Upper lobe of right lung (tissue), 1 donor: ENCODE data around the gene CMPK2. TPM values are rescaled to one million over a fixed set of nuclear protein-coding genes. Genes with fewer than 3 reads are reported as not detected.
A peak's percentile ranks its signal among the peaks of the same experiment; 100 is the strongest.

Experiments
- ATAC-seq: fragments of 200-7000 bp; cut with Tn5 transposase; one replicate; pipeline ENCODE4 v1.9.1; 2020; ENCODE audit warnings: mild to moderate bottlenecking, moderate library complexity
- DNase-seq: peaks from one replicate; pipeline ENCODE4 v3.0.0-alpha.2; 2020
- H3K27ac ChIP-seq: fragments of 200-600 bp; one replicate; pipeline ENCODE4 v1.8.0; 2022
- H3K27me3 ChIP-seq: fragments of 200-600 bp; one replicate; pipeline ENCODE4 v1.8.0; 2022; ENCODE audit warnings: mild to moderate bottlenecking
- H3K36me3 ChIP-seq: fragments of 200-600 bp; one replicate; pipeline ENCODE4 v1.8.0; 2022
- H3K4me1 ChIP-seq: fragments of 200-600 bp; one replicate; pipeline ENCODE4 v1.8.0; 2022
- H3K4me3 ChIP-seq: fragments of 200-600 bp; one replicate; pipeline ENCODE4 v1.8.0; 2022; ENCODE audit warnings: mild to moderate bottlenecking
- H3K9me3 ChIP-seq: fragments of 200-600 bp; one replicate; pipeline ENCODE4 v1.8.0; 2022
- intact Hi-C: fragments of 100-400 bp; cut with DNase I; formaldehyde crosslinking; loops from one replicate; pipeline ENCODE4 v1.11.0; 2022
- total RNA-seq: library from RNA; stranded (reverse); fragmentation: NEBNext Ultra II Directional; extraction: Animal tissue kit (Norgen Biotek cat#: 25700); gene quantifications from one replicate; pipeline ENCODE4 v1.2.1, GENCODE V29; 2021
- TF ChIP-seq, protein P1 (sequence below): fragments of 200-600 bp; IDR thresholded peaks from one replicate; pipeline ENCODE4 v1.8.0; 2022; ENCODE audit warnings: antibody characterized with exemption
- donor health status: DM: no; HTN: yes; CAD: no; lungs with severe emphysema.

The CMPK2 gene
- total RNA-seq, 1 donor from 2014 or later, result 23.2 TPM

DNA sequence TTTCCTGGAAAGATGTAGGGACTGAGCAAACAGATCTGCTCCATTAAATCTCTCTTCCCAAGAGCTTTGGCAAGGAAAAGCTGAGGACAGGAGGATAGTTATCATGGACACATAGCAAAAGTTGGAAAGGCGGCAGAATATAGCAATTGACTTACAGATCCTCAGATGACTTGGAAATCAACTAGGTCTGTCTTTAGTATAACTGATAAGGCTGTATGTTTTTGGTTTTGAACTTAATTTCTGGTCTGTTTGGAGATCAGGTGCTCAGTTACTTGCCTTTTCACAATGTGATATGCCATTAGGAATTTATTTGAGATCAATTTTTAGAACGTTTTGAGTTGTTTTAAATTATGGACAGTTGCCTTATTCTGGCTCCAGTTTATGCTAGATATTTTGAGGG lies 19.8 kb upstream of the CMPK2 start:
- intact Hi-C loops, result no loop called here
- Histone ChIP-seq H3K9me3 (no peaks in the 10 kb centered on the region), H3K4me3 (no peak overlapping the region), H3K36me3 (no peaks in the 10 kb centered on the region), H3K27me3 (no peaks in the 10 kb centered on the region), H3K27ac (no peak overlapping the region), H3K4me1 (no peaks in the 10 kb centered on the region)
- DNase-seq (no peak), ATAC-seq (no peak)
- TF ChIP-seq, protein P1, sequence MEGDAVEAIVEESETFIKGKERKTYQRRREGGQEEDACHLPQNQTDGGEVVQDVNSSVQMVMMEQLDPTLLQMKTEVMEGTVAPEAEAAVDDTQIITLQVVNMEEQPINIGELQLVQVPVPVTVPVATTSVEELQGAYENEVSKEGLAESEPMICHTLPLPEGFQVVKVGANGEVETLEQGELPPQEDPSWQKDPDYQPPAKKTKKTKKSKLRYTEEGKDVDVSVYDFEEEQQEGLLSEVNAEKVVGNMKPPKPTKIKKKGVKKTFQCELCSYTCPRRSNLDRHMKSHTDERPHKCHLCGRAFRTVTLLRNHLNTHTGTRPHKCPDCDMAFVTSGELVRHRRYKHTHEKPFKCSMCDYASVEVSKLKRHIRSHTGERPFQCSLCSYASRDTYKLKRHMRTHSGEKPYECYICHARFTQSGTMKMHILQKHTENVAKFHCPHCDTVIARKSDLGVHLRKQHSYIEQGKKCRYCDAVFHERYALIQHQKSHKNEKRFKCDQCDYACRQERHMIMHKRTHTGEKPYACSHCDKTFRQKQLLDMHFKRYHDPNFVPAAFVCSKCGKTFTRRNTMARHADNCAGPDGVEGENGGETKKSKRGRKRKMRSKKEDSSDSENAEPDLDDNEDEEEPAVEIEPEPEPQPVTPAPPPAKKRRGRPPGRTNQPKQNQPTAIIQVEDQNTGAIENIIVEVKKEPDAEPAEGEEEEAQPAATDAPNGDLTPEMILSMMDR, result no peak

DNA sequence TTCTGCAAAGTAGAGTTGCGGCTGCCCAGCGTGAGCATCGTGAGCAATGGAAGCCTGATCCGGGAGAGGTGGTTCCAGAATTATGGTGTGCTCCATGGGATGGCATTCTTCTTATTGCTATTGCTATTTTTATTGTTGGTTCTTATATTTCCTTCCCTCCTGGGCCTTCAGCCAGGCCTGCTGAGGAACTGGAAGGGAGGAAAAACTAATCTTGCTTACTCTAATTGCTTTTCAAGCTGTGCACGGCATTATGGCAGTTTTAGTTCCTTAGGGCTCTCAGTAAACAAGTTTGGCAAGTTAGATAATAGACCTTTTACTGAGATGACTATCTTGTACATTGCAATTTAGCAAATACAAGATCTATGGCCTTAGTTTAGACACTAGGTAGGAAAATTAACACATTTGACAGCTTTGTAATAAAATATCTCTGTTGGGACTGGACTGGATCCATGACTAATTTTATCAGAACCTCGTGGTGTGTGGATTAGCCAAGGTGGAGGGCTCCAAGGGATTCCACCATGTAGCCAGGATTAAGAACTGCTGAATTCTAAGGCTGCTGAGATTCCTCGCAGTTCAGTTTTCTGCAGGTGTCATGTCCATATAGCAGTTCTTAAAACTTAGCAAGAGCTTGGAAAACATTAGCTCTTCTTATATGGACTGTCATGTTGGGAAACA lies 17.9 kb upstream of the CMPK2 start:
- H3K27me3 ChIP-seq, result no peaks in the 10 kb centered on the region
- no peaks in the 10 kb centered on the region for H3K36me3 ChIP-seq
- ATAC-seq (no peak), DNase-seq (no peak)
- peaks cover 5% of the 10 kb centered on the region for H3K4me1 ChIP-seq
- intact Hi-C loops, result no loop called here
- no peak overlapping the region for H3K4me3 ChIP-seq
- no peaks in the 10 kb centered on the region for H3K9me3 ChIP-seq
- no peak overlapping the region for H3K27ac ChIP-seq
- TF ChIP-seq, protein P1, result no peak

- Histone ChIP-seq H3K27ac (no peak overlapping the region), H3K4me1 (peaks cover 11% of the 10 kb centered on the region), H3K27me3 (no peaks in the 10 kb centered on the region), H3K4me3 (no peak overlapping the region), H3K9me3 (no peaks in the 10 kb centered on the region), H3K36me3 (no peaks in the 10 kb centered on the region)
- TF ChIP-seq, protein P1, result no peak
- intact Hi-C loops, result no loop called here
- DNase-seq, result no peak
- no peak for ATAC-seq
These were observed 15.8 kb upstream of the CMPK2 start for GRCh38 chr2:6881516-6881915.

DNA sequence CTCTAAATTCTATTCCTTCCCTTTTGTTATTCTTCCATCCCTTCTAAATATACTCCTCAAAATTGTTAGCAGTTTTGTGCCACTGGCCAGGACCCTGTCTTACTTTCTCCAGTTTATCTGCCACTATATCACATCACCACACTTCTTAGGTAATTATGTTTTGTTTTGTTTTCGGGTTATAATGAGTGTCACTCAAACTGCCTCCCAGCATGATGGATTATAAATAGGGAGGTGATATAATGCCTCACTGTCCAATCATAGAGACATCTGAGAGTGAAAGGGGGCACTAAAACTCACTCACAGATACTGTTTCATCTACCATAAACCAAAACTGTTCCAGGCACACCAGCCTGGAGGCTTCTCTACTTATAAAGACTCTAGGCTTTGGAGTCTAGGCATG lies 15.3 kb upstream of the CMPK2 start:
- no peak for DNase-seq
- Histone ChIP-seq H3K4me1 (peaks cover 12% of the 10 kb centered on the region), H3K36me3 (no peaks in the 10 kb centered on the region), H3K9me3 (no peaks in the 10 kb centered on the region), H3K27ac (no peak overlapping the region), H3K27me3 (no peaks in the 10 kb centered on the region), H3K4me3 (no peak overlapping the region)
- intact Hi-C loops, result no loop called here
- no peak for ATAC-seq
- TF ChIP-seq, protein P1, result no peak

DNA sequence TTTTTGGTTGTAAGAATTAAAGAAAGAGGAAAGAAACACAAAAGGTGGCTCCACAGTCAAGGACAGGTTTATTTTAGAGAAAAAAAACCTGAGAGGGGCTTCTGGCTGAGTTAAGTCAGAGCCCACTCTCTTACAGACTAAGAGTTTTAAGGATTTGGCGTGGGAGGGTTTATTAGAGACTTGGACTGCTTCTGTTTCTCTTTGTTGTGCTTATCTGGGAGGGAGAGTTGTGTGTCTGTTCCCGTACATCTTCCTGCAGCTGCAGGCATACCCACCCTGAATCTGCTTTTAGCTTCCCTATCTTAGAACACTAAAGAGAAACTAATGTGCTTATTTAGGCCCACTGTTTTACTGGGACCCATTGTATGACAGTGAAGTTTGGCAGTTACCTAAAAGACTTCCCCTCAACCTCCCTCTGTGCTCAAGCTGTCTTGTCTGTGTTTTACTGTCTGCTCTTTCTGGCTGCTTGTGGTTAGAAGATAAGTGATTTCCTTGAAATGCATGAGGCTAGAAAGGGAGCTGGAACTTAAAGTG lies 14.6 kb upstream of the CMPK2 start:
- TF ChIP-seq, protein P1, result no peak
- no peaks in the 10 kb centered on the region for H3K36me3 ChIP-seq
- peaks cover 15% of the 10 kb centered on the region for H3K4me1 ChIP-seq
- no peak overlapping the region for H3K4me3 ChIP-seq
- ATAC-seq, result no peak
- intact Hi-C loops, result no loop called here
- H3K9me3 ChIP-seq, result no peaks in the 10 kb centered on the region
- H3K27me3 ChIP-seq, result no peaks in the 10 kb centered on the region
- no peak for DNase-seq
- H3K27ac ChIP-seq, result peak overlapping the region; percentile 42

- TF ChIP-seq, protein P1, result no peak
- Histone ChIP-seq H3K4me3 (peak overlapping the region; percentile 57), H3K4me1 (peaks cover 15% of the 10 kb centered on the region), H3K9me3 (no peaks in the 10 kb centered on the region), H3K27me3 (no peaks in the 10 kb centered on the region), H3K36me3 (no peaks in the 10 kb centered on the region), H3K27ac (no peak overlapping the region)
- DNase-seq, result no peak
- ATAC-seq, result no peak
- intact Hi-C loops, result no loop called here
These were observed 13.3 kb upstream of the CMPK2 start for GRCh38 chr2:6879011-6879410.
